HCT116 (cell line): ENCODE measurements around the gene LGI2. TPM values are rescaled to one million over a fixed set of nuclear protein-coding genes. Genes with fewer than 3 reads are reported as not detected.

Source experiments
- ATAC-seq: fragments of 200-7000 bp; cut with Tn5 transposase; 2 replicates; pipeline ENCODE4 v1.9.1; 2020; ENCODE audit warnings: mild to moderate bottlenecking, moderate library complexity
- BruUV-seq: library from RNA; stranded (reverse); fragments of 400-500 nt; replicated peaks from 2 replicates; lab custom pipeline; 2021; lab: Mats Ljungman, UMichigan
- CTCF ChIA-PET: fragments of 300-600 bp; sonication (Branson Sonifier 250); formaldehyde crosslinking; loops from one replicate; lab custom pipeline; 2021; ENCODE audit warnings: antibody characterized with exemption; lab: Charles Lee
- POLR2A ChIA-PET: fragments of 300-600, 350-600 bp; sonication (Branson Sonifier 250); formaldehyde crosslinking; loops from one replicate; lab custom pipeline; 2021; ENCODE audit warnings: antibody characterized with exemption; lab: Charles Lee
- RAD21 ChIA-PET, 2 experiments: fragments of 300-600 bp; sonication (Branson Sonifier 250); formaldehyde crosslinking; loops; one replicate each; lab custom pipeline; 2023; ENCODE audit warnings: low total read pairs in 2 of 2; ENCODE audit not compliant: uncharacterized antibody in 2 of 2, unreplicated experiment in 2 of 2, low non-redundant PET in 1 of 2; lab: Charles Lee
- DNase-seq: peaks from one replicate; pipeline ENCODE4 v3.0.0-alpha.2; 2010; ENCODE audit warnings: low read depth, low spot score
- H2AFZ ChIP-seq: fragments of 200-600 bp; shearing (Covaris generic), sonication (generic); 2 replicates; pipeline ENCODE4 v1.6.1; 2017; ENCODE audit warnings: low read depth, mixed run types, mixed read lengths, antibody characterized with exemption, low read length; ENCODE audit not compliant: poor library complexity, severe bottlenecking
- H3K27ac ChIP-seq: 2 replicates; pipeline ENCODE4 v1.5.1; 2012; ENCODE audit warnings: low read depth, low read length
- H3K27me3 ChIP-seq: fragments of 200-600 bp; sonication (generic); 2 replicates; pipeline ENCODE4 v1.6.1; 2016; ENCODE audit warnings: mixed run types, low read length, mixed read lengths; ENCODE audit not compliant: insufficient read depth
- H3K36me3 ChIP-seq, 2 experiments: fragments of 200-500 bp in 1 of 2; fragments of 200-600 bp in 1 of 2; sonication (Bioruptor generic) in 1 of 2; sonication (generic) in 1 of 2; 2 replicates each; pipeline versions ENCODE4 v1.5.1 to v1.6.1; 2014 to 2016; ENCODE audit warnings: low read length in 2 of 2, inconsistent platforms in 1 of 2, mixed read lengths in 1 of 2, mixed run types in 1 of 2; ENCODE audit not compliant: insufficient read depth in 2 of 2, control insufficient read depth in 1 of 2
- H3K4me1 ChIP-seq, 2 experiments: fragments of 200-600 bp in 1 of 2; sonication (generic) in 1 of 2; 2 replicates each; pipeline versions ENCODE4 v1.5.1 to v1.6.1; 2012 to 2017; ENCODE audit warnings: low read length in 2 of 2, inconsistent platforms in 1 of 2, mild to moderate bottlenecking in 1 of 2, mixed read lengths in 1 of 2, mixed run types in 1 of 2, moderate library complexity in 1 of 2; ENCODE audit not compliant: insufficient read depth in 2 of 2, control insufficient read depth in 1 of 2
- H3K4me2 ChIP-seq: fragments of 200-600 bp; sonication (generic); 2 replicates; pipeline ENCODE4 v1.6.1; 2017; ENCODE audit warnings: mixed run types, low read length, mixed read lengths
- H3K4me3 ChIP-seq, 2 experiments: fragments of 200-600 bp in 1 of 2; sonication (generic) in 1 of 2; replicated peaks in 1 of 2; 2 replicates each; pipeline ENCODE4 v1.5.1; 2011 to 2016; ENCODE audit warnings: low read length in 2 of 2, control low read depth in 1 of 2, low read depth in 1 of 2, mild to moderate bottlenecking in 1 of 2, mixed read lengths in 1 of 2, mixed run types in 1 of 2
- H3K79me2 ChIP-seq: fragments of 200-600 bp; sonication (generic); 2 replicates; pipeline ENCODE4 v1.6.1; 2017; ENCODE audit warnings: mild to moderate bottlenecking, mixed run types, low read length, moderate library complexity, mixed read lengths; ENCODE audit not compliant: insufficient read depth
- H3K9ac ChIP-seq: fragments of 200-600 bp; sonication (generic); 2 replicates; pipeline ENCODE4 v1.6.1; 2016; ENCODE audit warnings: low read length, mixed read lengths
- H3K9me2 ChIP-seq: fragments of 200-600 bp; sonication (generic), shearing (Covaris generic); 2 replicates; pipeline ENCODE4 v1.6.1; 2017; ENCODE audit warnings: mixed run types, mild to moderate bottlenecking, moderate library complexity; ENCODE audit not compliant: insufficient read depth
- H3K9me3 ChIP-seq, 2 experiments: fragments of 200-500 bp in 1 of 2; fragments of 200-600 bp in 1 of 2; sonication (Bioruptor generic) in 1 of 2; sonication (generic) in 1 of 2; 2 replicates each; pipeline ENCODE4 v1.6.1; 2014 to 2017; ENCODE audit warnings: low read length in 2 of 2, mixed read lengths in 2 of 2, inconsistent platforms in 1 of 2, low read depth in 1 of 2, mild to moderate bottlenecking in 1 of 2, mixed run types in 1 of 2, moderate library complexity in 1 of 2; ENCODE audit not compliant: control insufficient read depth in 1 of 2, insufficient read depth in 1 of 2
- H4K20me1 ChIP-seq: fragments of 200-600 bp; sonication (generic), shearing (Covaris generic); 2 replicates; pipeline ENCODE4 v1.6.1; 2017; ENCODE audit warnings: mixed run types, mild to moderate bottlenecking, moderate library complexity; ENCODE audit not compliant: insufficient read depth
- CBX3 ChIP-seq: IDR thresholded peaks from 2 replicates; pipeline ENCODE4 v1.6.1; 2012; ENCODE audit warnings: low read depth
- EGR1 ChIP-seq: IDR thresholded peaks from 2 replicates; pipeline ENCODE4 v1.6.1; 2012; ENCODE audit warnings: low read depth
- ELF1 ChIP-seq: IDR thresholded peaks from 2 replicates; pipeline ENCODE4 v1.6.1; 2012; ENCODE audit warnings: low read depth, borderline replicate concordance
- EZH2 ChIP-seq: fragments of 200-600 bp; sonication (generic); IDR thresholded peaks from 2 replicates; pipeline ENCODE4 v1.6.1; 2017; ENCODE audit warnings: antibody characterized with exemption, mixed run types
- EZH2phosphoT487 ChIP-seq: fragments of 200-600 bp; IDR thresholded peaks from 2 replicates; pipeline ENCODE4 v1.6.1; 2018; ENCODE audit warnings: antibody characterized with exemption, borderline replicate concordance
- POLR2A ChIP-seq: IDR thresholded peaks from 2 replicates; pipeline ENCODE4 v1.7.0; 2011; ENCODE audit warnings: borderline replicate concordance; ENCODE audit not compliant: insufficient read depth, insufficient read length; ENCODE audit errors: extremely low read depth
- POLR2AphosphoS5 ChIP-seq: IDR thresholded peaks from 2 replicates; pipeline ENCODE4 v1.6.1; 2011; ENCODE audit warnings: mild to moderate bottlenecking, low read depth, low read length, moderate library complexity
- RAD21 ChIP-seq: IDR thresholded peaks from 2 replicates; pipeline ENCODE4 v1.6.1; 2012; ENCODE audit warnings: low read depth, mild to moderate bottlenecking
- SIN3A ChIP-seq: IDR thresholded peaks from 2 replicates; pipeline ENCODE4 v1.6.1; 2012; ENCODE audit warnings: low read depth
- SRF ChIP-seq: IDR thresholded peaks from 2 replicates; pipeline ENCODE4 v1.6.1; 2012; ENCODE audit warnings: low read depth
- TCF7L2 ChIP-seq: IDR thresholded peaks from 2 replicates; pipeline ENCODE4 v1.7.0; 2011; ENCODE audit warnings: borderline replicate concordance, inconsistent platforms; ENCODE audit not compliant: insufficient read depth, insufficient read length; ENCODE audit errors: extremely low read depth
- YY1 ChIP-seq: IDR thresholded peaks from 2 replicates; pipeline ENCODE4 v1.6.1; 2011; ENCODE audit warnings: low read length, low read depth, moderate library complexity, mild to moderate bottlenecking; ENCODE audit not compliant: insufficient replicate concordance; ENCODE audit errors: extremely low read depth
- ZFX ChIP-seq: fragments of 450-650 bp; IDR thresholded peaks from 2 replicates; pipeline ENCODE4 v1.6.1; 2017
- ZNF274 ChIP-seq: fragments of 200-500 bp; sonication (Bioruptor generic); IDR thresholded peaks from 2 replicates; pipeline ENCODE4 v1.6.1; 2014; ENCODE audit warnings: mild to moderate bottlenecking, low read depth, low read length, inconsistent platforms
- intact Hi-C: fragments of 100-400 bp; cut with micrococcal nuclease; formaldehyde crosslinking; loops from 2 replicates; pipeline ENCODE4 v1.10.0; 2022
- total RNA-seq: library from RNA; stranded (reverse); gene quantifications from one replicate; pipeline ENCODE4 v1.2.1, GENCODE V29; 2021; ENCODE audit not compliant: unreplicated experiment
- TF ChIP-seq, protein P1 (sequence below): IDR thresholded peaks from 2 replicates; pipeline ENCODE4 v1.6.1; 2011; ENCODE audit warnings: mild to moderate bottlenecking, low read length, moderate library complexity; ENCODE audit not compliant: insufficient replicate concordance; ENCODE audit errors: extremely low read depth
- TF ChIP-seq, protein P2 (sequence below): IDR thresholded peaks from 2 replicates; pipeline ENCODE4 v1.6.1; 2012
- TF ChIP-seq, protein P3 (sequence below): IDR thresholded peaks from 2 replicates; pipeline ENCODE4 v1.6.1; 2012; ENCODE audit warnings: low read depth
- TF ChIP-seq, protein P4 (sequence below), 3 experiments: fragments of 200-600 bp in 1 of 3; sonication (generic) in 1 of 3; IDR thresholded peaks in 2 of 3; conservative IDR thresholded peaks in 1 of 3; 2 replicates each; pipeline ENCODE4 v1.5.1; 2012 to 2017; ENCODE audit warnings: low read depth in 2 of 3, low read length in 2 of 3, antibody characterized with exemption in 1 of 3, borderline replicate concordance in 1 of 3, control low read depth in 1 of 3, mild to moderate bottlenecking in 1 of 3, mixed read lengths in 1 of 3, mixed run types in 1 of 3, moderate library complexity in 1 of 3; ENCODE audit not compliant: insufficient read depth in 1 of 3
- TF ChIP-seq, protein P5 (sequence below): IDR thresholded peaks from 2 replicates; pipeline ENCODE4 v1.6.1; 2012

LGI2 gene
- total RNA-seq, 1 experiment from 2014 or later: not detected

DNA sequence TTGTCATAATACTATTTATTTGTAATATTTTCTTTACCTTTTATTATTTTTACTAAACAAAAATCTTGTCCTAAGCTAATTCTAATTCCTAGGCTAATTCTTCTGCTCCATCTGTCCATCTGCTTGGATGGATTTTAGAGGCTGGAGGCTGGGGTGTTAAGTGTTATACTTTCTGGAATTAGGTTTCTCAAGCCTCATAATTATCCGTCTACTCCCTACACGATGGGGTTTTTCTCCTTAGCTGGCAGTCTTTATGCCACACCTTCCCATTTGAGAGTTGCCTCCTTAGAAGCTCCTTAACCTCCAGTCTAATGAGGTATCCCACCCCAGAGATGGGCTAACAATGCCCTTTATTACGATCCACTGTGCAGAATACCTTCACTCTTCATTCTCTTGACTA, 37.6 kb upstream of the LGI2 start:
- ChIA-PET CTCF (interaction anchor here (1.3 kb wide), 1 partner anchor 23 kb away, joined by 3 read pairs; no protein-coding TSS in a partner anchor), POLR2A (no interaction called here), RAD21 (no interaction called here)
- Histone ChIP-seq H4K20me1 (no peaks in the 10 kb centered on the region; the same call in 1 of the 2 replicates), H3K9me3 (no peaks in the 10 kb centered on the region), H3K9me2 (no peaks in the 10 kb centered on the region), H3K9ac (no peak overlapping the region), H3K79me2 (no peaks in the 10 kb centered on the region), H3K4me3 (no peak overlapping the region), H3K4me1 (no peaks in the 10 kb centered on the region), H2AFZ (no peak overlapping the region), H3K36me3 (no peaks in the 10 kb centered on the region), H3K27ac (no peak overlapping the region), H3K27me3 (no peaks in the 10 kb centered on the region; the same call in 1 of the 2 replicates), H3K4me2 (no peak overlapping the region)
- TF ChIP-seq, protein P1, sequence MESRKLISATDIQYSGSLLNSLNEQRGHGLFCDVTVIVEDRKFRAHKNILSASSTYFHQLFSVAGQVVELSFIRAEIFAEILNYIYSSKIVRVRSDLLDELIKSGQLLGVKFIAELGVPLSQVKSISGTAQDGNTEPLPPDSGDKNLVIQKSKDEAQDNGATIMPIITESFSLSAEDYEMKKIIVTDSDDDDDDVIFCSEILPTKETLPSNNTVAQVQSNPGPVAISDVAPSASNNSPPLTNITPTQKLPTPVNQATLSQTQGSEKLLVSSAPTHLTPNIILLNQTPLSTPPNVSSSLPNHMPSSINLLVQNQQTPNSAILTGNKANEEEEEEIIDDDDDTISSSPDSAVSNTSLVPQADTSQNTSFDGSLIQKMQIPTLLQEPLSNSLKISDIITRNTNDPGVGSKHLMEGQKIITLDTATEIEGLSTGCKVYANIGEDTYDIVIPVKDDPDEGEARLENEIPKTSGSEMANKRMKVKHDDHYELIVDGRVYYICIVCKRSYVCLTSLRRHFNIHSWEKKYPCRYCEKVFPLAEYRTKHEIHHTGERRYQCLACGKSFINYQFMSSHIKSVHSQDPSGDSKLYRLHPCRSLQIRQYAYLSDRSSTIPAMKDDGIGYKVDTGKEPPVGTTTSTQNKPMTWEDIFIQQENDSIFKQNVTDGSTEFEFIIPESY: no peak
- TF ChIP-seq POLR2AphosphoS5 (no peak), TCF7L2 (no peak), RAD21 (no peak), ZFX (no peak), CBX3 (no peak), ELF1 (no peak), SRF (no peak), POLR2A (no peak), EZH2 (no peak), EGR1 (no peak), EZH2phosphoT487 (no peak), SIN3A (no peak), YY1 (no peak), ZNF274 (no peak)
- TF ChIP-seq, protein P2, sequence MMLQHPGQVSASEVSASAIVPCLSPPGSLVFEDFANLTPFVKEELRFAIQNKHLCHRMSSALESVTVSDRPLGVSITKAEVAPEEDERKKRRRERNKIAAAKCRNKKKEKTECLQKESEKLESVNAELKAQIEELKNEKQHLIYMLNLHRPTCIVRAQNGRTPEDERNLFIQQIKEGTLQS: no peak
- TF ChIP-seq, protein P3, sequence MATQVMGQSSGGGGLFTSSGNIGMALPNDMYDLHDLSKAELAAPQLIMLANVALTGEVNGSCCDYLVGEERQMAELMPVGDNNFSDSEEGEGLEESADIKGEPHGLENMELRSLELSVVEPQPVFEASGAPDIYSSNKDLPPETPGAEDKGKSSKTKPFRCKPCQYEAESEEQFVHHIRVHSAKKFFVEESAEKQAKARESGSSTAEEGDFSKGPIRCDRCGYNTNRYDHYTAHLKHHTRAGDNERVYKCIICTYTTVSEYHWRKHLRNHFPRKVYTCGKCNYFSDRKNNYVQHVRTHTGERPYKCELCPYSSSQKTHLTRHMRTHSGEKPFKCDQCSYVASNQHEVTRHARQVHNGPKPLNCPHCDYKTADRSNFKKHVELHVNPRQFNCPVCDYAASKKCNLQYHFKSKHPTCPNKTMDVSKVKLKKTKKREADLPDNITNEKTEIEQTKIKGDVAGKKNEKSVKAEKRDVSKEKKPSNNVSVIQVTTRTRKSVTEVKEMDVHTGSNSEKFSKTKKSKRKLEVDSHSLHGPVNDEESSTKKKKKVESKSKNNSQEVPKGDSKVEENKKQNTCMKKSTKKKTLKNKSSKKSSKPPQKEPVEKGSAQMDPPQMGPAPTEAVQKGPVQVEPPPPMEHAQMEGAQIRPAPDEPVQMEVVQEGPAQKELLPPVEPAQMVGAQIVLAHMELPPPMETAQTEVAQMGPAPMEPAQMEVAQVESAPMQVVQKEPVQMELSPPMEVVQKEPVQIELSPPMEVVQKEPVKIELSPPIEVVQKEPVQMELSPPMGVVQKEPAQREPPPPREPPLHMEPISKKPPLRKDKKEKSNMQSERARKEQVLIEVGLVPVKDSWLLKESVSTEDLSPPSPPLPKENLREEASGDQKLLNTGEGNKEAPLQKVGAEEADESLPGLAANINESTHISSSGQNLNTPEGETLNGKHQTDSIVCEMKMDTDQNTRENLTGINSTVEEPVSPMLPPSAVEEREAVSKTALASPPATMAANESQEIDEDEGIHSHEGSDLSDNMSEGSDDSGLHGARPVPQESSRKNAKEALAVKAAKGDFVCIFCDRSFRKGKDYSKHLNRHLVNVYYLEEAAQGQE: no peak
- TF ChIP-seq, protein P4, sequence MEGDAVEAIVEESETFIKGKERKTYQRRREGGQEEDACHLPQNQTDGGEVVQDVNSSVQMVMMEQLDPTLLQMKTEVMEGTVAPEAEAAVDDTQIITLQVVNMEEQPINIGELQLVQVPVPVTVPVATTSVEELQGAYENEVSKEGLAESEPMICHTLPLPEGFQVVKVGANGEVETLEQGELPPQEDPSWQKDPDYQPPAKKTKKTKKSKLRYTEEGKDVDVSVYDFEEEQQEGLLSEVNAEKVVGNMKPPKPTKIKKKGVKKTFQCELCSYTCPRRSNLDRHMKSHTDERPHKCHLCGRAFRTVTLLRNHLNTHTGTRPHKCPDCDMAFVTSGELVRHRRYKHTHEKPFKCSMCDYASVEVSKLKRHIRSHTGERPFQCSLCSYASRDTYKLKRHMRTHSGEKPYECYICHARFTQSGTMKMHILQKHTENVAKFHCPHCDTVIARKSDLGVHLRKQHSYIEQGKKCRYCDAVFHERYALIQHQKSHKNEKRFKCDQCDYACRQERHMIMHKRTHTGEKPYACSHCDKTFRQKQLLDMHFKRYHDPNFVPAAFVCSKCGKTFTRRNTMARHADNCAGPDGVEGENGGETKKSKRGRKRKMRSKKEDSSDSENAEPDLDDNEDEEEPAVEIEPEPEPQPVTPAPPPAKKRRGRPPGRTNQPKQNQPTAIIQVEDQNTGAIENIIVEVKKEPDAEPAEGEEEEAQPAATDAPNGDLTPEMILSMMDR (IDR thresholded peaks at IDR 0.05 in 2 of 3, conservative IDR thresholded peaks at IDR 0.05 in 1 of 3; ENCODE audit: borderline replicate concordance in 1 of 3, insufficient read depth in 1 of 3, low read depth in 2 of 3, low read length in 2 of 3): no peak
- TF ChIP-seq, protein P5, sequence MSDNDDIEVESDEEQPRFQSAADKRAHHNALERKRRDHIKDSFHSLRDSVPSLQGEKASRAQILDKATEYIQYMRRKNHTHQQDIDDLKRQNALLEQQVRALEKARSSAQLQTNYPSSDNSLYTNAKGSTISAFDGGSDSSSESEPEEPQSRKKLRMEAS: no peak
- no TSS peak for BruUV-seq
- intact Hi-C loops: no loop called here
- DNase-seq (no peak), ATAC-seq (no peak)
